Cardiac muscle cell (in vitro differentiated cells and primary cell): ENCODE results near the gene ANKRD40CL. TPM values are rescaled to one million over a fixed set of nuclear protein-coding genes. Genes with fewer than 3 reads are reported as not detected.

Experiments used
- DNase-seq, 2 donors: peaks; one replicate each; pipeline versions ENCODE4 v3.0.0 to v3.0.0-alpha.2; 2010 to 2017; ENCODE audit warnings: low read depth in 1 of 2, low spot score in 1 of 2
- H3K27ac ChIP-seq: fragments of 200-600 bp; sonication (generic); 2 replicates; pipeline ENCODE4 v1.5.1; 2016
- H3K27me3 ChIP-seq: fragments of 200-600 bp; sonication (generic); 2 replicates; pipeline ENCODE4 v1.6.0; 2016; ENCODE audit warnings: control low read depth
- H3K36me3 ChIP-seq: fragments of 200-600 bp; sonication (generic); 2 replicates; pipeline ENCODE4 v1.5.1; 2016; ENCODE audit warnings: control low read depth
- H3K4me1 ChIP-seq: fragments of 200-600 bp; sonication (generic); 2 replicates; pipeline ENCODE4 v1.8.1; 2017; ENCODE audit warnings: low read depth, mild to moderate bottlenecking, mixed run types
- H3K4me3 ChIP-seq: fragments of 200-600 bp; sonication (generic); 2 replicates; pipeline ENCODE4 v1.5.1; 2016; ENCODE audit warnings: mild to moderate bottlenecking
- H3K9me3 ChIP-seq: fragments of 200-600 bp; sonication (generic); 2 replicates; pipeline ENCODE4 v1.5.1; 2017; ENCODE audit warnings: low read depth, mild to moderate bottlenecking, control low read depth
- CTCF ChIP-seq: IDR thresholded peaks from 2 replicates; pipeline ENCODE4 v1.5.1; 2012; ENCODE audit warnings: low read depth, mild to moderate bottlenecking, low read length
- polyA plus RNA-seq: library from polyadenylated mRNA; unstranded; fragments of >200 nt; fragmentation: Nextera tagmentation; extraction: Ambion mirVana; gene quantifications from 2 replicates; pipeline ENCODE4 v1.2.1, GENCODE V29; 2016
- total RNA-seq: library from RNA; depleted of rRNA; stranded (reverse); fragments of >200 nt; gene quantifications from 2 replicates; pipeline ENCODE4 v1.2.3, GENCODE V29; 2016

ANKRD40CL gene
- total and polyA plus RNA-seq, 2 experiments from 2014 or later, result not detected

- H3K27ac ChIP-seq, result peak overlapping the region; percentile 97
- TF ChIP-seq CTCF, result no peak
Observed at GRCh38 chr17:50719924-50720794, 47.2 kb downstream of the ANKRD40CL start.

GRCh38 chr17:50719144-50719923, 48.0 kb downstream of the ANKRD40CL start, which contains the start of gene LUC7L3:
Gene LUC7L3, plus strand, starts transcription at chr17:50719603. Its CDS starts 130 bp downstream, at chr17:50719733.
- Histone ChIP-seq H3K4me3 (peak within 1 kb of the TSS; percentile 85), H3K9me3 (no peaks in the 10 kb centered on the region), H3K27me3 (no peaks in the 10 kb centered on the region), H3K27ac (peak within 1 kb of the TSS; percentile 97), H3K4me1 (peaks cover 26% of the 10 kb centered on the region), H3K36me3 (no peaks in the 10 kb centered on the region)
- no peak for TF ChIP-seq CTCF
- DNase-seq, result peak; percentile 95 to 96

More at GRCh38 chr17:50719924-50720794, 47.2 kb downstream of the ANKRD40CL start:
- peak overlapping the region; percentile 85 for H3K4me3 ChIP-seq
- no peak for DNase-seq
- H3K9me3 ChIP-seq, result no peaks in the 10 kb centered on the region
- H3K4me1 ChIP-seq, result peaks cover 26% of the 10 kb centered on the region
- no peaks in the 10 kb centered on the region for H3K27me3 ChIP-seq
- H3K36me3 ChIP-seq, result no peaks in the 10 kb centered on the region

- no peaks in the 10 kb centered on the region for H3K9me3 ChIP-seq
- H3K27ac ChIP-seq, result no peak overlapping the region
- no peaks in the 10 kb centered on the region for H3K27me3 ChIP-seq
- peak in 1 of 2 donors; percentile 29 for DNase-seq
- no peak for TF ChIP-seq CTCF
- H3K4me3 ChIP-seq, result no peak overlapping the region
- H3K4me1 ChIP-seq, result peaks cover 6% of the 10 kb centered on the region
- no peaks in the 10 kb centered on the region for H3K36me3 ChIP-seq
Observed at GRCh38 chr17:50715471-50715870, 51.8 kb downstream of the ANKRD40CL start.

- Histone ChIP-seq H3K27ac (no peak overlapping the region), H3K4me3 (no peak overlapping the region), H3K27me3 (no peaks in the 10 kb centered on the region), H3K4me1 (peaks cover 19% of the 10 kb centered on the region), H3K9me3 (no peaks in the 10 kb centered on the region), H3K36me3 (no peaks in the 10 kb centered on the region)
- DNase-seq, result no peak
- TF ChIP-seq CTCF, result no peak
Observed at GRCh38 chr17:50712641-50713040, 54.7 kb downstream of the ANKRD40CL start.

Other genes with a start within 250 kb of the ANKRD40CL start
- 2.0 and 3.1 TPM in 2 replicates for gene EPN3, start 234.8 kb downstream of the ANKRD40CL start, total RNA-seq
- 1.9 and 3.5 TPM in 2 replicates for gene EPN3, start 234.8 kb downstream of the ANKRD40CL start, polyA plus RNA-seq
- 194 and 216 TPM in 2 replicates for gene SPATA20, start 220.3 kb downstream of the ANKRD40CL start, total RNA-seq
- 103 and 162 TPM in 2 replicates for gene SPATA20, start 220.3 kb downstream of the ANKRD40CL start, polyA plus RNA-seq
- 29.7 and 46.1 TPM in 2 replicates for gene CACNA1G, start 206.8 kb downstream of the ANKRD40CL start, total RNA-seq
- gene CACNA1G, start 206.8 kb downstream of the ANKRD40CL start, polyA plus RNA-seq, result 19.0 and 22.8 TPM in 2 replicates
- gene ABCC3, start 132.6 kb downstream of the ANKRD40CL start, total RNA-seq, result not detected in 2 replicates
- 0.06 and 0.53 TPM in 2 replicates for gene ABCC3, start 132.6 kb downstream of the ANKRD40CL start, polyA plus RNA-seq
- gene ANKRD40, start 59.6 kb downstream of the ANKRD40CL start, total RNA-seq, result 22.8 and 23.6 TPM in 2 replicates
- gene ANKRD40, start 59.6 kb downstream of the ANKRD40CL start, polyA plus RNA-seq, result 12.3 and 14.6 TPM in 2 replicates
- 72.5 and 289 TPM in 2 replicates for gene LUC7L3, start 47.9 kb downstream of the ANKRD40CL start, total RNA-seq
- gene LUC7L3, start 47.9 kb downstream of the ANKRD40CL start, polyA plus RNA-seq, result 398 and 494 TPM in 2 replicates
- gene WFIKKN2, start 68.1 kb upstream of the ANKRD40CL start, total RNA-seq, result 0.18 TPM in 1 of 2 replicates, not detected in the other
- gene WFIKKN2, start 68.1 kb upstream of the ANKRD40CL start, polyA plus RNA-seq, result 0.34 and 0.40 TPM in 2 replicates
- gene TOB1, start 98.8 kb upstream of the ANKRD40CL start, total RNA-seq, result 17.1 and 35.4 TPM in 2 replicates
- gene TOB1, start 98.8 kb upstream of the ANKRD40CL start, polyA plus RNA-seq, result 29.9 and 46.1 TPM in 2 replicates